ENCODE measurements around the gene RTTN. TPM values are rescaled to one million over a fixed set of nuclear protein-coding genes. Genes with fewer than 3 reads are reported as not detected.

The RTTN gene
- total RNA-seq, 1 donor from 2014 or later, result 52.4 TPM

DNA sequence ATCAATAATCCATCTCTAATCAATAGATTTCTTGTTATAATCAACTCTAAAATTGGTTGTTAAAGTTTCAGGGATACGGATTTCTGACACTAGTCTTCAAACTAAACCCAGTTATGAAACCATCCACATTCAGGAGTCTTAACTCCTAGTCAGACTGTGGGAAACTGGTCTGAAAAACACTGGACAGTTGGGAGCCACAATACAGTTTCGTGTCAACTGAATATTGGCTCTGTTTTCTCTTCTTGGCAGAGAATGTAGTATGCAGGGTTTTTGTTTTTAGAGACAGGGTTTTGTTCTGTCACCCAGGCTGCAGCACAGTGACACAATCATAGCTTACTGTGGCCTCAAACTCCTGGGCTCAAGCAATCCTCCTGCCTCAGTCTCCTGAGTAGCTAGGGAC, 123.1 kb downstream of the RTTN start:
- Histone ChIP-seq H2AFZ (replicated peaks) (no peak overlapping the region), H3K36me3 (no peaks in the 10 kb centered on the region), H3K4me3 (no peak overlapping the region), H3K27ac (no peak overlapping the region), H4K20me1 (ENCODE audit: low read depth) (no peaks in the 10 kb centered on the region), H3K4me2 (no peak overlapping the region), H3K79me2 (ENCODE audit: low read depth) (no peaks in the 10 kb centered on the region), H3K9ac (no peak overlapping the region), H3K4me1 (no peaks in the 10 kb centered on the region), H3F3A (ENCODE audit: low read depth) (no peaks in the 10 kb centered on the region), H3K27me3 (no peaks in the 10 kb centered on the region), H3K9me3 (ENCODE audit: low read depth) (no peaks in the 10 kb centered on the region)
- no peak for TF ChIP-seq EZH2phosphoT487 (IDR thresholded peaks at IDR 0.05)
- TF ChIP-seq, protein P1, sequence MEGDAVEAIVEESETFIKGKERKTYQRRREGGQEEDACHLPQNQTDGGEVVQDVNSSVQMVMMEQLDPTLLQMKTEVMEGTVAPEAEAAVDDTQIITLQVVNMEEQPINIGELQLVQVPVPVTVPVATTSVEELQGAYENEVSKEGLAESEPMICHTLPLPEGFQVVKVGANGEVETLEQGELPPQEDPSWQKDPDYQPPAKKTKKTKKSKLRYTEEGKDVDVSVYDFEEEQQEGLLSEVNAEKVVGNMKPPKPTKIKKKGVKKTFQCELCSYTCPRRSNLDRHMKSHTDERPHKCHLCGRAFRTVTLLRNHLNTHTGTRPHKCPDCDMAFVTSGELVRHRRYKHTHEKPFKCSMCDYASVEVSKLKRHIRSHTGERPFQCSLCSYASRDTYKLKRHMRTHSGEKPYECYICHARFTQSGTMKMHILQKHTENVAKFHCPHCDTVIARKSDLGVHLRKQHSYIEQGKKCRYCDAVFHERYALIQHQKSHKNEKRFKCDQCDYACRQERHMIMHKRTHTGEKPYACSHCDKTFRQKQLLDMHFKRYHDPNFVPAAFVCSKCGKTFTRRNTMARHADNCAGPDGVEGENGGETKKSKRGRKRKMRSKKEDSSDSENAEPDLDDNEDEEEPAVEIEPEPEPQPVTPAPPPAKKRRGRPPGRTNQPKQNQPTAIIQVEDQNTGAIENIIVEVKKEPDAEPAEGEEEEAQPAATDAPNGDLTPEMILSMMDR (IDR thresholded peaks at IDR 0.05), result no peak
- TF ChIP-seq EZH2 (IDR thresholded peaks at IDR 0.05), result no peak
- Mint-ChIP-seq H3K27ac (no peak overlapping the region), H3K9me3 (peaks cover 5% of the 10 kb centered on the region), H3K36me3 (peaks cover 9% of the 10 kb centered on the region), H3K4me1 (no peaks in the 10 kb centered on the region), H3K27me3 (ENCODE audit: insufficient read depth, low read depth) (no peaks in the 10 kb centered on the region), H3K4me3 (no peak overlapping the region)
- DNase-seq (ENCODE audit: low spot score), result no peak

DNA sequence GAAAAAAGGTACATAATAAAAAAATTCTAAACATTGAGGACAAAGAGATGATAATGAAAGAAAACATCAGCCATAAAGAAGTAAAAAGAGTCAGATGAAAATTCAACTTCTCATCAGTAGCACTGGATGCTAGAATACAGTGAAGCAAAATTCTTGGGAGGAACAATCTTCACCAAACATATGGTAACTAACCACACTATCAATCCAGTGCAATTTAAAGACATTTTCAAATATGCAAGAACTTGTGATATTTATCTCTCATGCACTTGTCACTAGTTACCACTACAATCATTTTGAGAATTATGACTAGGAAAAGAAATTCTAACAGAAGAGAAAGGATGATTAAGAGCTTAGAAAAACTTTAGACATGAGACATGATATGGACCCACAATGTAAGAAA, 127.4 kb downstream of the RTTN start:
- TF ChIP-seq, protein P1 (IDR thresholded peaks at IDR 0.05), result no peak
- TF ChIP-seq EZH2 (IDR thresholded peaks at IDR 0.05), result no peak
- TF ChIP-seq EZH2phosphoT487 (IDR thresholded peaks at IDR 0.05), result no peak
- H3K27ac ChIP-seq, result no peak overlapping the region
- Mint-ChIP-seq H3K4me1 (no peaks in the 10 kb centered on the region), H3K36me3 (peaks cover 9% of the 10 kb centered on the region), H3K27ac (no peak overlapping the region), H3K27me3 (ENCODE audit: insufficient read depth, low read depth) (no peaks in the 10 kb centered on the region), H3K9me3 (peaks cover 5% of the 10 kb centered on the region), H3K4me3 (no peak overlapping the region)
- H4K20me1 ChIP-seq (ENCODE audit: low read depth), result no peaks in the 10 kb centered on the region
- H3K27me3 ChIP-seq, result no peaks in the 10 kb centered on the region
- H3K9me3 ChIP-seq (ENCODE audit: low read depth), result no peaks in the 10 kb centered on the region
- no peaks in the 10 kb centered on the region for H3K79me2 ChIP-seq (ENCODE audit: low read depth)
- no peak for DNase-seq (ENCODE audit: low spot score)
- H3K4me3 ChIP-seq, result no peak overlapping the region
- H3F3A ChIP-seq (ENCODE audit: low read depth), result no peaks in the 10 kb centered on the region
- H2AFZ ChIP-seq (replicated peaks), result no peak overlapping the region
- H3K4me1 ChIP-seq, result no peaks in the 10 kb centered on the region
- no peak overlapping the region for H3K9ac ChIP-seq
- H3K36me3 ChIP-seq, result no peaks in the 10 kb centered on the region
- H3K4me2 ChIP-seq, result no peak overlapping the region

DNA sequence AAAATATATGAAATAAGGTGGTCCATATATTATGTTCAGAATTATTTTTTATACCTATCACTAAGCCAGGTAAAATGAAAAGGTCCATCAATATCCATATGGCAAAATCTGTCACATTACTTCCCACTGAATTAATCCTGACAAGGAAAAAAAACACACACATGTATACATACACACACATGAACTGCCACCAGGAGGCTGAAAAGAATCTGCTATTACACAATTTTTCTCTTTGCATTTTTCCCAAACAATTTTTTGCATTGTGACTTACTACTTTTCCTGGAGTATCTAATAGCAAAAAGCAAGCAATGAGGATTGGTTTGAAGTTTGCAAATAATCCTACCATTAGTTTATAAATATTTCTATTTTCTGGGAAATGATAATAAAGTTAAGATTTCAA, 129.6 kb downstream of the RTTN start:
- Histone ChIP-seq H3K27ac (no peak overlapping the region), H3K9ac (no peak overlapping the region), H3K9me3 (ENCODE audit: low read depth) (no peaks in the 10 kb centered on the region), H3K36me3 (no peaks in the 10 kb centered on the region), H3K4me1 (no peaks in the 10 kb centered on the region), H3K4me3 (no peak overlapping the region), H2AFZ (replicated peaks) (no peak overlapping the region), H3K4me2 (no peak overlapping the region), H3K79me2 (ENCODE audit: low read depth) (no peaks in the 10 kb centered on the region), H3K27me3 (no peaks in the 10 kb centered on the region), H3F3A (ENCODE audit: low read depth) (no peaks in the 10 kb centered on the region), H4K20me1 (ENCODE audit: low read depth) (no peaks in the 10 kb centered on the region)
- no peak overlapping the region for H3K4me3 Mint-ChIP-seq
- TF ChIP-seq EZH2phosphoT487 (IDR thresholded peaks at IDR 0.05), result no peak
- no peak for TF ChIP-seq EZH2 (IDR thresholded peaks at IDR 0.05)
- TF ChIP-seq, protein P1 (IDR thresholded peaks at IDR 0.05), result no peak
- peaks cover 8% of the 10 kb centered on the region for H3K36me3 Mint-ChIP-seq
- no peaks in the 10 kb centered on the region for H3K27me3 Mint-ChIP-seq (ENCODE audit: insufficient read depth, low read depth)
- H3K9me3 Mint-ChIP-seq, result peaks cover 5% of the 10 kb centered on the region
- H3K27ac Mint-ChIP-seq, result no peak overlapping the region
- no peaks in the 10 kb centered on the region for H3K4me1 Mint-ChIP-seq
- DNase-seq (ENCODE audit: low spot score), result no peak

Measured in neural progenitor cell (in vitro differentiated cells).